Dedifferentiated amniotic fluid mesenchymal stem cell (primary cell): ENCODE results near the gene MED13L.

Experiments used
- DNase-seq: peaks from one replicate; pipeline ENCODE4 v3.0.0-alpha.2; 2016; ENCODE audit errors: extremely low spot score

The MED13L gene

DNA sequence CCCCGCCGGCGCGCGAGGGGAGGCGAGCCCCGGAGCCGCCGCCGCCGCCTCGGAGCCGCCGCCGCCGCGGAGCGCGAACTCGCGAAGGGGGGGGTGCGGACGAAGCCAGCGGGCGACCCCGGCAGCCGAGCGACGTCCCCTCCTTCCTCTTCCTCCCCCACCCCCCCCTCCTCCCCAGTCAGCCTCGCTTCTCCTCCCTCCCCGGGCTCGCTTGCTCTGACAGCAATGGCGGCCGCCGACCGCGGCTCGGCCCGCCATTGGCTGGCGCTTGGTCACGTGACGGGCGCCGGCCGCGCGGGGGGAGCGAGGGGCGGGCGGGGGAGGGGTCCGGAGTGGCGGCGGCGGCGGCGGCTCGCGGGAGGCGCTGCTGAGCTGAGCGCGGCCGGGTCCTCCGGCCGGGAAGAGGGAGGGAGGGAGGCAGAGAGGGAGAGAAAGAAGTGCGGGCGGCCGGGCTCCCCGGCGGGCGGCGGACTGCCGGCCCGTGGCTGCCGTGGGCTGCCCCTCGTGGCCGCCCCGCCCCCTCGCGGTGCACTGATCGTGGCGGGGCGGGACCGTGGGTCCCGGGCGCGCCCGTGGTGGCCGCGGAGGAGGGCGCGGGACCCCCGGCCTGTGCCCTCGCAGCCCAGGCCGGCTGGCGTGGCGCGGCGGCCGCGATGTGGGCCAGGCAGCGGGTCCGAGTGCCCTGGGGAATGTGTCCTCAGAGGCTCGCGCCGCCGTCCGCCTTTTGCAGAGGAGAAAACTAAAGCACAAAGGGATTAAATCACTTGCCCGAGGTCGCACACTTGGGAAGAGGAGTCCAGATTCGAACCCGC, at the start of gene MED13L:
Gene MED13L (minus strand): TSS at position 227 of the 812 bp plus-strand sequence. CDS start 562 bp downstream, outside the sequence.
- DNase-seq: peak; percentile 85

DNA sequence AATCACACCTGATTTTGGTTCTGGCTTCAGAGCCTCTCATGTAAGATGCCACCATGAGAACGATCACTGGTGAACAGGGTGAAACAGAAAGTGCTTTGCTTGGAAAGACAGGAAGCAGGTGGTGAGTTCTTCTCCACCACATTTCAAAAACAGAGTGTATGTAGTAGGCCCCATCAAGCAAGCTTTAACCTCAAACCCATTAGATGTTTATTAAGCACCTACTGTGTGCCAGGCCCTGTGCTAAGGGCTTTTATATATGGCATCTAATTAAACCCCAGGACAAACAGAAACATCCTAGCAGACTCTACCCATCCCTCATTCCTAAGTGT, 47.8 kb upstream of the MED13L start:
- DNase-seq: no peak

DNA sequence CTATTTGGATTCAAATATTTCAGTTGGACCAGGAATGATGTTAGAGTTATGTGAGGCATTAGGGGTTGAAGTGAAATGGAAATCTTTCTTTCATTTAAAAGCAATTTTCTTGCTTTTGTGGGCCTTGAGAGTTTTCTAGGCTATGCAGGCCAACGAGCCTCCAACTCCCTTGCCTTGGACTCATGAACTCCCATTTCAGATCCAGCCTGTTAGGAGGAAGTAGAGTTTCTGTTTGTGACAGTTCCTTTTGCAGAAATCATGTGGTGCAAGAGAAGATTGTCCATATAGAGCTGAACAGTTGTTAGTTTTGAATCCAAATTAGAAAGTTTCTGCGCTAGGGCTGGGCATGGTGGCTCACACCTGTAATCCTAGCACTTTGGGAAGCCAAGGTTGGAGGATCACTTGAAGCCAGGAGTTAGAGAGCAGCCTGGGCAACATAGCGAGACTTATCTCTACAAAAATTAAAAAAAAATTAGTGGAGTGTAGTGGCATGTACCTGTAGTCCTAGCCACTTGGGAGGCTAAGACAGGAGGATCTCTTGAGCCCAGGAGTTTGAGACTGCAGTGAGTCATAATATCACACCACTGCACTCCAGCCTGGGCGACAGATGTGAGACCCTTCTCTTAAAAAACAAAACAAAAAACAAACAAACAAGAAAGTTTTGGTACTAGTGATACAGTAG, 47.3 kb upstream of the MED13L start:
- no peak for DNase-seq

DNA sequence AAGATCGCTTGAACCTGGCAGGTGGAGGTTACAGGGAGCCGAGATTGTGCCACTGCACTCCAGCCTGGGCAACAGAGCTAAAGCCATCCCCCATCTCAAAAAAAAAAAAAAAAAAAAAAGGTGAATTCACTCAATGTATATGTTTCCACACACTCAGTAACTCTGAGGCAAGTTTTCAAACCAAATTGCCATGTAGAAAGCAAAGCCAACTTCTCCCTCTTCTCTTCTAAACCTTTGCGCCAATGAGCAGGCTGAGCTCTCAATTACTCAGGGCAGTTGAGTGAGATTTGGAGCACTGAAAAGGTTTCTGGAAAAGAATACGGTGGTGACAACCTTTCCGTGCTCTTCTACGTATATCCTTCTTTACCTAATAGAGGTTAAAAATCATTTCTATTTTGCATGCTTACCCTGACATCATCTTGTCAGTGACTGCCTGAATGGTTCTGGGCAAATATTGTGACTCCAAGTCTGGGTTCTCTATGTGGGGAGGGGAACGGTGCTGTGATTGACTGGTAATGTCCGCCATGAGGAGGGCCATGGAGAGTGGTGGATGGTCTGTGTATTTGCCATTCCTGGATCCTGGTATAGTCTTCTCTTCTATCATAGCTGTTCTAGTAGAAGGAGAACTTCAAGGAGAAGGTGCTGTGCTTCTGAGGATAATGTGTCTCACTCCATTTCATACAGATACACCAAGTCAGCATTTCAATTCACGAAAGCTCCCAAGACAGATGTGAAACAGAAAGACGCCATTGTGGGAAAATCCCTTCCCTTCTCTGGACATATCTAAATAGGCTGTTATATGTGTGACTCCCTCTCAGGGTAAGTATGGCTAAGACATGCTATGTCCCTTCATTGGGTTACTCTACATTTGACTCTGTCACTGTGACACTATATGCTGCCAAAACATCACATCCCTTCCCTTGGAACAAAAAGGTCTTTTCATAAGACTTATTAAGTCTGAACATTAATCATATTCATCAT, 46.2 kb upstream of the MED13L start:
- no peak for DNase-seq

DNA sequence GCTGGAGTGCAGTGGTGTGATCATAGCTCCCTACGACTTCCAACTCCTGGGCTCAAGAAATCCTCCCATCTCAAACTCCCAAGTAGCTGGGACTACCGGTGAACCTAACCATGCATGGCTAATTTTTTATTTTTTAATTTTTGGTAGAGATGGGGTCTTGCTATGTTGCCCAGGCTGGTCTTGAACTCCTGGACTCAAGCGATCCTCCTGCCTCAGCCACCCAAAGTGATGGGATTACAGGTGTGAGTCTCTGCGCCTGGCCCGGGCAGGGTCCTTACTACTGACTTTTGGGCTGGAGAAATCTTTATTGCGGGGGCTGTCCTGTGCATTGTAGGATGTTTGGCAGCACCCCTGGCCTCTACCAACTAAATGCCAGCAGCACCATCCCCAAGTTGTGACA, 44.4 kb upstream of the MED13L start:
- DNase-seq: no peak

DNA sequence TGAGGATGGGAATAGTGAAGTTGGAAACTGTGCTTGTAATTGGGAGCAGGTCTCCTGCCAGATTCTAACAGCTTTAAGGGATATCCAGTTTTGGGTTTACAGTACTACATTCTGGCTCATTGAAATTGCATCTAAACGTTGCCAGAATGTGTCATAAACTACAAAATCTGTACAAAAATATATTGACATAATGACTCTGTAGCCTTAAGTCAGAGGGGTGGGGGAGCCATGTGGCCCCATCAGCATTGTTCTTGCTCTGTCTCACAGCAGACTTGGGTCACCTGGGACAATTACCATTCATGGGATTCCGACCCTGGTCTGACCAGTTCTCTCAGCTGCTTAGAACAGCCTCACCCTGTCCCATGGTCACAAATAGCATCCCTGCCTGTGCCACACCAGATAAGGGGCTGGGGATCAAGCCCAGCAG, 43.3 kb upstream of the MED13L start:
- peak; percentile 25 for DNase-seq

DNA sequence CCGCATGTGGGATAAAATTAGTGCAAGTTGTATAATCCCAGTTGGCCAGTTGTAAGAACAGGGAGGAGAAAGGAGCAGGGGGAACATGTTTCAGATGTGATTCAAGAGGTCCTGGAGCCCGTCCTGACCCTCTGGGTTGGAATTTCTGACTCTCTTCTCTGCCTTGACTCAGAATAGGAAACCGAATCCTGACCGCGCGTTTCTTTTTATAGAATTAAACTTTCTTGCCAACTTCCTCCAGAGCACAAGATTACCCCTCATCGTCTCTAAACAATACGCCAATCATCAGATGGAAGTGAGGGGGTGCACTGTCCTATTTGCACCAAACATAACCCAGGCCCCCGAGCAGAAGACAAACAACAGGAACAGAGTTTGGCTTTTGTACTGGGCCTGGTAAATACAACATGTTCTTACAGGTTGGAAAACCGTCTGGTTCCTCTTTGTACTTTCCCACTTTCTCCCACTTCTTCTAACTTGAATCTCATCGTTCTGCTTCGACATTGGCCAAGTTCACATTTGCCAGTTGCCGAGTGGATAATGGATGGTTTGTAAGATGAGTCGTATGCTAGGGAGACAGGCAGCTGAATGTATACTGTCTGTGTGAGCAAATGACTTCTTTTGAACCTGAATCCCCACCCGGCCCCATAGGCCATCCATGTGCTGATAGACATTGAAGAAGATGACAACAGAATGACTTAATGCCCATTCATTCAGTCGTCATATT, 42.6 kb upstream of the MED13L start:
- DNase-seq: peak; percentile 91

DNA sequence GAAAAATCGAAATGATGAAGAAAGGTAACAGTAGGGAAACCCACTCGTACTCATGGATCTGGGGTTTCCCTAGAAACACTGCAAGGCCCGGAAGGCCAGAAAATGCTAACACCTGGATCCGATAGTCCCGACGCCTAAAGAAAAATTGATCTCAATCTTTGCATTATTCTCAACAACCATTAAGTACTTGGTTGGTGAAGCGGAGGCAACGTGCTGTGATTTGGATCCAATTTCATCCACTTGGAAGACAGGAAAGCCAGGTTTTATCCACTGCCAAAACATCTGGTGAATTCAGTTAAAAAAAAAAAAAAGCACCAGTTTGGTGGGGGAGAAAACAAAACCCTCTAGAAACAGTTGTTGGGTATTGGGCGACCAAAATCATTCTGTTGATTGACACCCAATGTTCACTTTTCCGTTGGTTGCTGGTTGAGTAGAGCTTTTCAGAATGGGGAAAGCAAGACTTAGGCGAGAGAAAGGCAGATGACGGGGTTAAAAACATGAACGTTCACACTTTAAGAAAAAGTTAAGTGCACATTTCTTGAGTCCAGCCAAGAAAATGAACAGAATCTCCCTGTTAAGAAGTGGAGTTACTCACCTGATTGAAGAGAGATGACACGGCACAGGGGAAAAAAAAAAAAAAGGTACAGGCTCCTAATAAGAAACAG, 41.9 kb upstream of the MED13L start:
- no peak for DNase-seq

DNA sequence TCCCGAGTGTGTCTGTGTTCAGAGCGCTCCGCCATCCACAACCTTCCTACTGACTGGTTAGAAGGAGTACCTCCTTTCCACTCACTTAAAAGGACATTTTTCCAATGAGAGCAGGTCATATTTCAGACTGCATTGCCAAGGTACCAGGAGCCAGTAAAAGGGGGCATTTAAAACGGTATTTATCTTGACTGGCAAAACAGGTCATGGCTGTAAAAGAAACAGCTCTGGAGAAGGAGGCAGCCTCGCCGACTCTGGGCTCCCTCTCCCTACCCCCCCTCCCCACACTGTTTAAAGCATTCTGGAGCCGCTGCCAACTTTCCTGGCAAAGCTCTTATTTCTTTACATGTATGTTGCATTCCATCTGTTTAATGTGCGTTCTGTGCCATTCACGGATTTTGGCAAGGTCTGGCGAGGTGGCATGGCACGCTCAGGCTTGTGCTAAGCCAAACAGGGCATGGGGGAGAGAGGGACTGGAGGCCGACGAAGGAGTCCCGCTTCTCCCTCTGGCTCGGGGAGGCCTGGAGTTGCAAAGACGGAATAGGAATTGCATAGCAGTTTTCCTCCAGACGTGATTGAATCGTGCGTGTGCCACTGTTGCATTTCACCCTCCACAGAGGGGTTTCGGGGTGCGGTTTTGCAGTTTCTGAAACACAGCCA, 41.2 kb upstream of the MED13L start:
- DNase-seq: no peak

DNA sequence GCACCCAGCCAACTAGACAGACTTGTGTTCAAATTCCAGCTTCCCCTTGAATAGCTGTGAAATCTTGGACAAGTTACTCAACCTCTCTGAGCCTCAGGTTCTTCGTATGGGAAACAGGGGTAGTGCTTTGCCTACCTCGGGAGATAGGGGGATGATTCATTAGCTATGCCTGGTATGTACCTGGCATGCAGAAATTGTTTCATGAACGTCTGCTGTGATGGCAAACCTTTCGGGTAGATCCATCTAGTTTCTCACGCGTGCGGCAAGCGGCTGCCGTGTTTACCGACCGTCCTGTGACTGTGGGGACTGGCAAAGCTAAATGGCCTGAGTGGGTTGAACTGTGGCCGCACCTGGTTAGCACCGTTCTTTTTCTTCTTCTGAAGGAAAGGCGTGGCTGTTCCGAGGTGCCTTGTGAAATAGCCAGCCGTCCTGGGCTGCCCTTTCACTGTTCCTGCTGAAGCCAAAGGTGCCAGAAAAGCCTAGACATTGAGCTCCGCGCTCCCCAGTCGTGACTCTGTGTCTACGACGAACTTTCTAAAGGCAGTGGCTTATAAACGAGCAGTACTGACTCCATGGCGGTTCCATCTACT, 40.6 kb upstream of the MED13L start:
- no peak for DNase-seq

DNA sequence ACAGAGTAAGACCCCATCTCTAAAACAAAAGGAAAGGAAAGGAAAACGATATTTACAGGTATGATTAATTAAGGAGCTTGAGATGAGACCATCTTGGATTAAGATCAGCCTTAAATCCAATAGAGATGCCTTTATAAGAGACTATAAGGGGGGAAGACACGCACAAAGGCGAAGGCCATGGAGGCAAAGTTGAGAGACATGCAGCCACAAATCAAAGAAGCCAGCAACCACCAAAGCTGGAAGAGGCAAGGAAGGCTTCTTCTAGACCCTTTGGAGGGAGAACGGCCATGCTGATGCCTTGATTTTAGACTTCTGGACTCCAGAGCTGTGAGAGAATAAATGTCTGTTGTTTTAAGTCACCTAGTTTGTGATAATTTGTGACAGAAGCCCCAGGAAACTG, 39.6 kb upstream of the MED13L start:
- no peak for DNase-seq

DNA sequence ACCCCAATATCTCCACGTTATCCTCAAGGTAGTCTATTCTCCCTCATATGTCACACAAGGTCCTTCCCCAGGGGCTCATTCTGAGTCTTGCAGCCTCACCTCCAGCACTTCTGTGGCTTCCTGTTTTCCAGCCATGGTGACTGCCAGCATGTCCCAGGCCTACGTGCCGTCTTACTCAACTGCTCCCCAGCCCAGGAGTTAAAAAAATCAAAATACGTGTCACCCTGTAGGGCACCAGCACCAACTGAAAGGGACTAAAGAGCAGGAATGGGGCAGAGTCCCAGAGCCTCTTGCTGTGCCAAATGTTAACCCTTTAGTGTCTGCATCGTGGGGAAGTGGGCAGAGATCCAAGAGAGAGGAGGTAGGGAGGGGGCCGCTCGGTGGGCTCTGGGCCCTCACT, 37.0 kb upstream of the MED13L start:
- DNase-seq: no peak

DNA sequence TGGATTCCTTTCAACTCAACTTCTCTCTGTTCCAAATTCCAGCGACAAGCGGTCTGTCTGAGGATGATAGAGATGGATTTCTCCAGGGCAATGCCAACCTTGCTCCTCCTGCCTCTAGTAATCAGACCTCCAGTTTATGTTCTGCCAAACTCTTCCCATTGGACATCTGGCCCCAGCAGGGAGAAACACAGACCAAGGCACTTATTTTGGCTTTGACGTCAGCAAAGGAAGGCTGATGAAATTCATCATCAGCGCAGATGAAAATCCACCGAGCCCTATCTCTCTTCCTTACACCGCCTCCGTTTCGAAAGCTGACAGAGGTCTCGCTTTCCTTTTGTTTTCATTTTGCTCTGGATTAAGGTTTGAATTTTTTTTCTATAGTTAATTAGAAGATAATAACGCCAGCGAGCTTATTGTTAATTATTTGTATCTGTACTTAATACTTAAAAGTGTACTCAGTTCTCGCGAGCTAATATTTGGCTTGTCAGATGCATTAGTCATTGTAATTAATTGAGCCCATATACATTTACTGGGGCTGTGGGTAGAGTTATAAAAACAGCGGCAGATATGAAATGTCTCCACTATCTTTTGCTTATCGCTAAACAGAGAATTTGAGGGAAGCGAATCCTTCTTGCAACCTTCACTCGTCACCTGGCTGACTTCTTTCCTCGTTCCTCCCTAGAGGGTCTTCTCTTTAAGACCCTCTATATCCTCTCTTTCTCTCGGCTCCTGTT, 35.9 kb upstream of the MED13L start:
- no peak for DNase-seq

DNA sequence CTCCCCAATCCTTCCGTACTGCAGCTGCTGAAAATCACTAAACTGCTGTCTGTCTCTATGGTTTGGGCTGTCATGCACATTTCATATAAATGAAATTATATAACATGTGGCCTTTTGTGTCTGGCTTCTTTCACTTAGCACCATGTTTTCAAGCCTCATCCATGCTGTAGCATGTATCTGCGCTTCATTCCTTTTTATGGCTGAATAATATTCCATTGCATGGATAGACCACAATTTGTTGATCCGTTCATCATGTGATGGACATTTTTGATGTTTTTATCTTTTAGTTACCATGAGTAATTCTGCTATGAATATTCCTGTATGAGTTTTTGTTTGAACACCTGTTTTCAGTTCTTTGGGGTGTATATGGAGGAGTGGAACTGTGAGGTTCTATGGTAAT, 32.6 kb upstream of the MED13L start:
- no peak for DNase-seq

DNA sequence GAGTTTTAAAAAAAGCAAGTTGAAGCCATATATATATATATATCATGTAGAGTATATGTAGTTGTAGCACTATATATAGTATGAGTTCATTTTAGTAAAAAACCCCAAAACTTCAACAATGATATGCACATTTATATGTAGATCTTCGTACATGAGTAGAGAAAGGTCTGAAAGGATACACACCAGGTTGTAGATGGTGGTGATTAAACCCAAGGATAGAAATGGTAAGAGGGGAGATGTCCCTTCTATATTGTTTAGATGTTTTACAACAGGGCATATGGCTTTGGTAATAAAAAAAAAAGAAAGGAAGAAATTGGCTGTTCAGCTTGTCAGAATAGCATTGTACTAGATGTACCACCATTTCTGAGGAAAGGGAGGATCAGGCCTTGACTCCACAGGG, 31.9 kb upstream of the MED13L start:
- no peak for DNase-seq

DNA sequence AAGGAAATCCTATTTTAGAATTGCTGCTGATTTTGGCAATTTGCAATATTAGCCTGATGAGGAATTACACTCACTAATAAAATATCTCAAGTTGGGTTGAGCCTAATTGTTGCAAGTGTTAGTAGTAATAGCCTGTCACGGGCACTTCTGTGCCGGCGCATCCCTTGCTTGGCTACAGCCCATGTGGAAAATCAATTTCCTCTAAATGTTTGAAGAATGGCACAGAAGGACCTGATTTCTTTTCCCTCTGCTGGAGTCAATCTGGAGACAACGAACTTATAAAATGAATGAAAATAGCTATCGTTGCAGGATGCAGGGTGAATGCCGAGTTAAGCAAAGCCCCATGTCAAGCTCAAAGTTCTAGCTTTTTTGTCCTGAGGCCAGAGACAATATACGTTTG, 31.2 kb upstream of the MED13L start:
- DNase-seq: no peak

DNA sequence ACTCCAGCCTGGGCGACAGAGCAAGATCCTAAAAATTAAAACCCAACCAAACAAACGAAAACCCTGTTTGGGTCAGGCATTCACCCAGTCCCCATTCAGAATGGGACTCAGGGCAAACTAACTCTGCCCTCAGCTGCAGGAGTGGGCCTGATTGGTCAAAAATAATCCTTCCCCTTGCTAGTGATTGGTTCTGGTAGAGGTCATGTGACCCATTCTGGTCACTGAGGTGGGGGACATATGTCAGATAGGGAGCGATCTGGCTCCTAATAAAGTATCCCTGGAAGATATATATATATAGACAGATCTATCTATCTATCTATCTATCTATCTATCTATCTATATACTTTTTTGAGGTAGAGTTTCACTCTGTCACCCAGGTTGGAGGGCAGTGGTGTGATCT, 29.5 kb upstream of the MED13L start:
- no peak for DNase-seq

DNA sequence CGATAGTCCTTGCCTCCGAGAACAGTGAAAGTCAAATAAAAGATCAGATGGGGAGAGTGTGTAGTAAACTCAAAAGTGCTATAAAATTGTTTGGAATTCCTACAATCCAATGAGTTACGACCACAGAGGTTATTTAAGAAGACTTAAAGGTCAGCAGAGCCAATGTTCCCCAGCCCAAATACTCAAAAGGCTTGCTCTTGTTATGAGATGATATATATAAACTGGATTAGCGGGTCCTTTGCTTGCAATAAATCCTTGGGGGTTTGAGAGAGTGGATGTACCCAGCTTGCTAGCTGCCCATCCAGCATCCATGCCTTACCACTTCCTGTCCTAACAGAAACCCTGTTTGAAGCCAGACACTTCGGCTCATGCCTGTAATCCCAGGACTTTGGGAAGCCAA, 29.0 kb upstream of the MED13L start:
- DNase-seq: no peak

DNA sequence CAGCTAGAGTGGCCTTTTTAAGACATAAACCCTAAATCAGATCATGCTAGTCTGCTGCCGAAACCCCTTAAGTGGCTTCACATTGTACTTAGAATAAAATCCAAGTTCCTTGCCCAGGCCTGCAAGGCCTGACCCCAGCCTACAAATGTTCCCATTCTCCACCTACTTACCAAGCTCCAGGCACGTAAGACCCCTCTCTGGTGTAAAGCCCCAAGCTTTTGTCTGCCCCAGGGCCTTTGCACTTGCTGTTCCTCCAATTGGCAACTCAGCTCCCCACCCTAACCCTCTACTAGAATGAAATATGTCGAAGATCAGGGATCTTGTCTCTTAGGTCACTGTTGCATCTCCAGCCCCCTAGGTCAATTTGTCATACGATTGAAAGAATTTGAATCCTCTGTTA, 27.1 kb upstream of the MED13L start:
- DNase-seq: no peak

DNA sequence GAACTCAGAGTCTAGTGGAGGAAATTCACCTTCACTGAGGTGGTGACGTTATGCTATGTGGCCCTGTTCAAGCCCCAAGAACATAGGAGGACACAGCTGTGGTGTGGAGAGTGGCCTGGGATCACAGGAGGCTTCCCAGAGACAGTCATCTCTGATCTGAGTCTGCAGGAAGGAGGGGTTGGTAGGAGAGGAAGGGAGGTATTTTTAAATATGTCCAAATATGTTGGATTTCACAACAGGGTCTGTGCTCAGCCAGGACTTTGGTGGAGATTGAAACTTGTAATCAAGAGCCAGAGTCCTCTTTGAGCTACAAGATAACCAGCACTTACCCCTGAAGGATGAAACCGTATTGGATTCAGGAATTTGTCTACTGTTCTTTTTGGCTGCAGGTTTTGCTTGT, 26.4 kb upstream of the MED13L start:
- DNase-seq: no peak
